Amniotic stem cell (primary cell): Measurements from ENCODE around the gene DOC2B.

Experiments used
- DNase-seq: peaks from one replicate; lab custom pipeline; 2025; lab: John Stamatoyannopoulos, UW

Gene DOC2B

DNA sequence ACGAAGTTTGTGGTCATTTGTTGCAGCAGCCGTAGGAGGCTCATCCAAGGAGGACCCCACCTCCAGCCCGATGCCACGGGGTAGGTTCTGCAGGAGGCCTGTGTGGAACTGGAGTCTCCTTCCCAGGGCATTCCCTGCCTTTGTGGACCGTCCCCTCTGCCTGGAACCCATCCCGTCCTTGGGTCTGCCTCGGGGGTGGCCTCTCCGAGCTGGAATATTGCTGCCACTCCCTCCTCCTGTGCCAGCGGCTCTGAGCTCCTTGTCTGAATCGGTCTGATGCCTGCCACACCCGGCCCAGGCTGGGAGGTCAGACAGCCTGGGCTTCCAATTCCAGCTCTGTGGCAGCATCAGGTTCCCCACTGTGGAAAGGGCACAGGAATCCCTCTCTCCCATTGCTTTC is 18.8 kb downstream of the DOC2B start:
- no peak for DNase-seq

DNA sequence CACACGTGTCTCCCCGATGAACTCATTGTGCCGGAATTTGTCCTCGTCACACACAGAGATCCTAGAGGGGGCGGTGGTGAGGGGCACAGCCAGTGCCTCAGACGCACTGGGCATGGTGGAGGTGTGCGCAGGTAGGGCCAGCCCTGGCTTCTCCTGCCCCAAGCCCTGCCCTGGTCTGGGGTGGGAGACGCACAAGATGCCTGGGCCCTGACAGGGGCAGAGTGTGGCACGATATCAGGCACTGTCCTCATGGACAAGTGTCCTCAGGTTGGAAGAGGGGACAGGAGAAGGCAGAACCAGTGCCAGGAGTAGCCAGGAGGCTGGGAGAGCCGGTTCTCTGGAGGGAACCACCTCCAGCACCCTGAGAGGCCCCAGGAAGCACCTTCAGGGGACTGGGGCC is 20.0 kb downstream of the DOC2B start:
- no peak for DNase-seq

DNA sequence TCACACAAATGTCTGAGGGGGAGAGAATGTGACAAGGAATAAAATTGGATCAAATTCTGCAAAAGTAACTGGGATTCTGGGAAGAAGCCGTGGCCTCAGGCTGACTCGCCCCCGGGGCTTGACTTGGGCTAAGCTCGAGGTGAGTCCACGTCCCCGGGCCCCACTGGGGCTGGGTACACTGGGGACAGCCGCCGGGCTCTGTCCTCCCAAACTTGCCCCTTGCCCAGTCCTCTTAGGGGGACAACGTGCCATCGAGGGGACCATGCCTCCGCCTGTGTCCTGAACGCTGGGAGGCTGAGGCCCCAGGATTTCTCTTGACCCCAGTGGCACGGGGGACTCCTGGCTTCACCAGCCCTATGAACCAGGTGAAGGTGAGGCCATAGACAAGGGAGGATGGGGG is 21.1 kb downstream of the DOC2B start:
- DNase-seq: no peak

DNA sequence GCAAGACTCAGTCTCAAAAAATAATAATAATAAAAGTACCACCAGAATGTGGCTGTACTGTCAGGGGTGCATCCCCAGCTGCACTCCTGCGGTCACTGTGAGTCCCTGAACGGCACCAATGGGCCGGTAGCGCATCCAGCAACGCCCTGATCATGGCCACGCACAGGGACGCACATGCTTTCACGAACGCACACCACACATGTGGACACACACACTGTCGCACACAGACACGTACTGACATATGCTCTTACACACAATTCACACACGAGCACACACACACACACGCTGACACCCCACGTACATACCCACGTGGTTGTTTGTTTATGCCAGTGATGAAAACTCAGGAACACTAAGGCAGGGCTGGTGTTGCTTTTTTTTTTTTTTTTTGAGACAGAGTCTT is 21.8 kb downstream of the DOC2B start:
- DNase-seq: no peak

DNA sequence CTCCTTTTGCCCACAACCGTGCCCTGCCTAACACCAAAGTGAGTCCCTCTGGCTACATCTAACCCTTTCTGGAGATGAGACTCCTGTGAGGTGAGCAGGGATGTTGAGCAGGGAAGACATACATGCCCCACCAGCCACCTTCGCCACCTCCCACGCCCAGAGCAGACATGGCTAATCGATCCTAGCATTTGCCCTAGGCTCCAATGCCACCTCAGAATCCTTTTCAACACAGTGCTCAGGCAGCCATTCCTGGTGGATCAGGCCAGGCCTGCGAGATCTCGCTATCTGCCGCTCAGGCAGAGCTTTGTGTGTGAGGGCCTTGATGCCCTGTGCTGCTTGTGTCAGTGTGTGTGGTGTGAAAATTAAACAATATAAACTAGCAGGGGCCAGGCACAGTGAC is 23.1 kb downstream of the DOC2B start:
- DNase-seq: no peak

DNA sequence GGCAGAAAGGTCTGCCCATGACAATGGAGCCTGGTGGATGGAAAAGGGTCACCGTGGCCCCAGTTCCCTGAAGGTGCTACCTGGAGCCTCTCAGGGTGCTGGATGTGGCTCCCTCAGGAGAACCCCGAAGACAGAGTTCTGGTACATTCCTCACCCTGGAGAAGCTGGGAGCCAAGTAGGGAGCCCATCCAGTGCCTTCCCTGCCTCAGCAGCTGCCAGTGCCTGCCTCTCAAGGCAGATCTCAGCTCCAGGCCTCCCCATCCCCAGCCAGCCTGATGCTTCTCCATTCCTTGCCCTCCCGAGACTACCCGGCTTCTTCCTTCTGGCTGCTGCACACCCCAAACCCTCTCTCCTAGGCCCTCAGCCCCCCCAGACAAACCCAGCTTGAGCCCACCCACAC is 23.5 kb downstream of the DOC2B start:
- DNase-seq: no peak

DNA sequence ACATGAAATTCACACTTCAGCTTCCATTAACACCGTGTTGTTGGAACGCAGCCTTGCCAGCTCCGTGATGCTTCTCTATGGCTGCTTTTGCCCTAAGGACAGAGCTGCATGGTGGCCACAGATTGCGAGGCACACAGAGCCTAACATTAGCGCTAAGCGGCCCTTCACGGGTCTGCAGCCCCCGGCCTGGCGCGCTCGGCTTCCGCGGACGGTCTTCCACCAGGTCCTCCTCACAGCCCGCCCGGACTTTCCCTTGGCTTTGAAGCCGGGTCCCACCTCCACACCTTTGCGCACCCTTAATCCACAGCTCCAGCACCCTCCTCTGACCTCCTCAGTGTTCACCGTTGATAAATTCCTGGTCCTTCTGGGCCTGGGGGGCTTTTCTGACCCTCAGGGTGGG is 24.5 kb downstream of the DOC2B start:
- no peak for DNase-seq

DNA sequence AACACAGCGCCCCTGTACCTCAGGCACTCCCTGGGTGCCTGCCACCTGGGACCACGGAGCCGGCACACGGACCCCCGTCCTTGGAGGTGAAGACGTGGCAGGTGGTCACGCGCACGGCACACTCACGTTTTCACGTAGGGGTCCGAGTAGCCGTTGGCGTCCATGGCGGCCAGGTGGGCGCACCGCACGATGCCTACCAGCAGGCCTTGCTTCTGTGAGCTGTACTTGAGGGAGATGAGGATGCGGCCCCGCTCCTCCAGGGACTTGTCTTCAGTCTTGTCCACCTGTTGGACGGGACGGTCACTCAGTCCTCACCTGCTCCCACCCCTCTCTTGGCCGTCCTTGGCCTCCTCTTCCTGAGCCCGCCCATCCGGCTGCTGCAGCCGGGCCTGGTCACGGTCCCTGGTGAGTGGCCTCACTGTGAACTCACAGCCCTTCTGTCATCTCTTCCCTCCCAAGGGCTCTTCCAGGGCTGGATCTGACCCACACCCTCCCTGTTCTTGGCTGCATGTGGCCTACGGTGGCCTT is 25.3 kb downstream of the DOC2B start:
- DNase-seq: no peak

DNA sequence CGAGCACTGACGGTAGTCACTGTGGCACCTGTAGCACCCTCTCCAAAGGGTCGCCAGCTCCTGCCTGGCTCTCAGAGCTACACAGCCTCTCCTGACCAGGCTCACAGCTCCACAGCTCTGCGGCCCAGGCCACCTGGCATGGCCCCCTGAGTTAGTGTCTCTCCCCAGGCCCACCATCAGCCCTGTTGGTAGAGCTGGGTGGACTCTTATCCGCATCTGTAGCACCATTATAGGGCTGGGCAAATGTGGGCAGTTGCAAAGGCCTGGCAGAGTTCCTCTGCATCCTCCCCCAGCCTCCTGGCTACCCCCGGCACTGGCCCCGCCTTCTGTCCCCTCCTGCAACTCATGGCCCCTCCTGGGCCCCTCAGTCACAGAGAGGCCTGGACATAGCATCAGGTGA is 25.9 kb downstream of the DOC2B start:
- no peak for DNase-seq

DNA sequence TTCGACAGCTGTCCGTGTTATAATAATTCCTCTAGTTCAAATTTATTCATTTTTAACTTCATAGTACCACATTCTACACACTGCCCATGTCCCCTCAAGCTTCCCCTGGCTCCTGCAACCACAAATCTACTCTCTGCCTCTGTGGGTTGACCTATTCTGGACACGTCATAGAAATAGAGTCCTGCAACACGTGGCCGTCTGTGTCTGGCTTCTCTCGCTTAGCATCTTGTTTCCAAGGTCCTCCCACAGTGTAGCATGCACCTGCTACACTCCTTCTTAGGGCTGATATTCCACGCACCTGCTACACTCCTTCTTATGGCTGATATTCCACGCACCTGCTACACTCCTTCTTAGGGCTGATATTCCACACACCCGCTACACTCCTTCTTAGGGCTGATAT is 27.6 kb downstream of the DOC2B start:
- DNase-seq: no peak

DNA sequence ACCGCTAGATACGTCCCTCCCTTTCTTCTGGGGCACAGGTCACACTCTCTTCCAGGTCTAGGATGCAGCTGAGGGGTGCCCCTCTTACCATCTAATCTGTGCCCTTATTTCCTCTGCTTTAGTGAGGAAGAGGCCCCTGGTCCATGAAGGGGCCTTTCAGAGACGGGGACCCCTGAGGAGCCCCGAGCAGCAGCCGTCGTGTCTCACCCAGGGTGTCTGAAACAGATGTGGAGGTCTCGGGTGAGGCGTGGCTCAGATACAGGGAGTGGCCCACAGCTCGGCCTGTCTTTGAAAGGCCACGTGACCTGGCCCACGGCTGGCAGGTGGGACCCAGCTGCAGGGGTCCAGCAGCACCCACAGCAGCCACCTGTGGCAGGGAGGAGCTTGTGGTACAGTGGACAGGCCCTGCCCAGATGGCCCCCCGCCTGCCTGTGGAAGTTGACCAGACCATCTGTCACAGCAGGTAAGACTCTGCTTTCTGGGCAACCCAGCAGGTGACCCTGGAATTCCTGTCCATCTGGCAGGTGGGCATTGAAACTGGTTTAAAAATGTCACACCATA is 28.5 kb downstream of the DOC2B start:
- DNase-seq: no peak

DNA sequence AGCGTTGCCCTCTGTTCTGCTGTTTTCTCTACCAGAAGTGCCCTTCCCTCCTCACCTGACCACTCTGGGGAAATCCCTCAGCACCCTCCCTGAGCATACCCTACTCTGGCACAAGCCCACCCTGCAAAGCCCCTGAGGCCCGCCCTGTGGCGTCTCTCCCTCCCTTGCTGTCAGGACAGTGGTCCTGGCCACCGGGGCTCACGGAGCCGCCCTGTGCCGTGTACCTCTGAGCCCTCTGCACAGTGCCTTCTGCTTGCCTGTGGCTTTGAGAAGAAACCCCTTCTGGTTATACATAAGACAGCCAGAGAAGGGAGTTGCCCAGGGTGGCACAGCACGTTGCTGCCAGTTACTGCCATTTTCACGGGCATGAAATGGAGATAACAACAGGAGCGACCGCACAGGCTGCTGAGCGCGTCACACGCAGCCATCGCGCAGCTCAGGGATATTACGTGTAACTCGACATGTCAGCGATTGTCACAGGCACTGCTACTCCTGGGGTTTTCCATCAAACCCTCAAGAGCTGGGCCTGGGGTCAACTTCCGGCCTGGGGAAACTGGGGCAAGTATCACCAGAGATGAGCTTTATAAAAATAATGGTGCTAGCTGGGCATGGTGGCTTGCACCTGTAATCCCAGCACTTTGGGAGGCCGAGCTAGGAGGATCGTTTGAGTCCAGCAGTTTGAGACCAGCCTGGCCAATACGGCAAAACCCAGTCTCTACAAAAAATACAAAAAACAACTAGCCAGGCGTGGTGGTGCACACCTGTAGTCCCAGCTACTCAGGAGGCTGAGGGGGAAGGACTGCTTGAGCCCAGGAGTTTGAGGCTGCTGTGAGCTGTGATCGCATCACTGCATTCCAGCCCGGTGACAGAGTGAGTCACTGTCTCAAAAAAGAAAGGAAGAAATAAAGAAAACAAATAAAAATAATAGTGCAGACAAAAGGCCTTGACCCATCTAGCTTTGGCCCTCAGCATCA is 29.3 kb downstream of the DOC2B start:
- no peak for DNase-seq

DNA sequence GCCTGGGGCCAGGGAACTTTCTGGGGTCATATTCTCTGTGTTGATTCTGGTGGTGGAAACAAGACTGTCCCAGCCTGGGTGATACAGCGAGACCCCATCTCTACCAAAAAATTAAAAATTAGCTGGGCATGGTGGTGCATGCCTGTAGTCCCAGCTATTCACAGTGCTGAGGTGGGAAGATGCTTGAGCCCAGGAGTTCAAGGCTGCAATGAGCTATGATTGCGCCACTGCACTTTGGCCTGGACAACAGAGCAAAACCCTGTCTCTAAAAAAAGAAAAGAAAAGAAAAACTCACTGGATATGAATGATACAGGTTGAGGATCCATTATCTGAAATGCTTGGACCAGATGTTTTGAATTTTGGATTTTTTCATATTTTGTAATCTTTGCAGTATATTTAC is 30.4 kb downstream of the DOC2B start:
- no peak for DNase-seq

DNA sequence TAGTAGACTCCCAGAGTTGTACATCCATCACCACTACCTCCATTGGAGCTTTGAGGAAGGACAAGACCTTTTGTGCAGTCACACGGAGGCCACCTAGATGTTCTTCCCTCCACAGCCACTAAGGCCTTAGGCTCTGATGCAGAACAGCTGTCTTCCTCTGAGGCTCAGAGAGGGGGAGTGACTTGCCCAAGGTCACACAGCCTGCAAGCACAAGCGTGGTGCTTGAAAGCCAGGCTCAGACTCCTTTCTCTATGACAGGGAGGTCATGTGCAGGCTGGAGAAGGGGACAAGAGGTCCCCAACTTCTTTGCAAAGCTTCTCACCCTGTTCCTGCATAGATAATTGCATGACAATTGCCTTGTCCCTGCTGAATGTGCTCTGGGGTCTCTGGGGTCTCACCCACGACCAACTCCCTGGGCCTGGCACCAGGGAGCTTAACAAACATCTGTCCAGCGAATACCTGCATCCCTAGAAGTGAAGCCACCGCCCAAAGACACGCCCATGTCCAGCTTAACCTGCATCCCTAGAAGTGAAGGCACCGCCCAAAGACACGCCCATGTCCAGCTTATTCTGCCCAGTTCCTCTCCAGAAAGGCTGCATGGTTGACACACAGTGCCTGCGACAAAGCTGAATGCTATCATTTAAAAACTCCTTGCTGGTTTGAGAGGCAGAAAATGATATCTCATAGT is 31.4 kb downstream of the DOC2B start:
- no peak for DNase-seq

DNA sequence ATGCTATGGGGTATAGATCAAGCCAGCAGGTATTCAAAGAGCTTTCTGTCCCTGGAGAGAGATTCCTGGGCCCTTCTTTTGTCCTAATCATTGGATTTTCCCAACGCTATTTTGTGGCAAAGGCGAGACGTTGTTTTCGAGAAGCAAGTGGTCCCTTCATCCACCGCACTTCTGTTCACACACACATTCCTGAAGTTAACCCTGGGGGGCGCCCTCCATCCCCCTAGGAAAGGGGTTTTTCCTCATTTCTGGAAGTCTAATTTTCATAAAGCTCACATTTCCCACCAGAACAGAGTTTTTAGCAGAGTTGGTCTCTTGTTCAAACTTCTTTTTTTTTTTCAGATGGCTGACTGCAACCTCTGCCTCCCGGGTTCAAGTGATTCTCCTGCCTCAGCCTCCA is 32.2 kb downstream of the DOC2B start:
- no peak for DNase-seq

DNA sequence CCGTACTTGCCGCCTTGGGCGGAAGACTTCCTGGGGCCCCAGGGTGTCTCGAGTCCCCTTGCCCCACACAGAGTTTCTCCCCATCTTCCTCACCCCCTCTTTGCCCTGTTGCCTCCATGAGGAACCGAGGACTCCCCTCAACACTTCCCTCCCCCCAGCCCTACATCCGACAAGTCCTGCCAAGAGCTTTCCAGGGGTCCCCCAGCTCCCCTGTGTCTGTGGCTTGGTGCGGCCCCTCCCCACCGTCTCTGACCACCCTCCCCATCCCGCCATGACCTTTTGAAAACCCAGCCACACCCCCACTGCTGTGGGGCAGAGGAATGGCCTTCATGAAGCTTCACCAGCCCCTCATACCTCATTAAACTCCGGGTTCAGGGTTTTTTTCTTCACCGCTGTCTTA is 32.7 kb downstream of the DOC2B start:
- DNase-seq: no peak

DNA sequence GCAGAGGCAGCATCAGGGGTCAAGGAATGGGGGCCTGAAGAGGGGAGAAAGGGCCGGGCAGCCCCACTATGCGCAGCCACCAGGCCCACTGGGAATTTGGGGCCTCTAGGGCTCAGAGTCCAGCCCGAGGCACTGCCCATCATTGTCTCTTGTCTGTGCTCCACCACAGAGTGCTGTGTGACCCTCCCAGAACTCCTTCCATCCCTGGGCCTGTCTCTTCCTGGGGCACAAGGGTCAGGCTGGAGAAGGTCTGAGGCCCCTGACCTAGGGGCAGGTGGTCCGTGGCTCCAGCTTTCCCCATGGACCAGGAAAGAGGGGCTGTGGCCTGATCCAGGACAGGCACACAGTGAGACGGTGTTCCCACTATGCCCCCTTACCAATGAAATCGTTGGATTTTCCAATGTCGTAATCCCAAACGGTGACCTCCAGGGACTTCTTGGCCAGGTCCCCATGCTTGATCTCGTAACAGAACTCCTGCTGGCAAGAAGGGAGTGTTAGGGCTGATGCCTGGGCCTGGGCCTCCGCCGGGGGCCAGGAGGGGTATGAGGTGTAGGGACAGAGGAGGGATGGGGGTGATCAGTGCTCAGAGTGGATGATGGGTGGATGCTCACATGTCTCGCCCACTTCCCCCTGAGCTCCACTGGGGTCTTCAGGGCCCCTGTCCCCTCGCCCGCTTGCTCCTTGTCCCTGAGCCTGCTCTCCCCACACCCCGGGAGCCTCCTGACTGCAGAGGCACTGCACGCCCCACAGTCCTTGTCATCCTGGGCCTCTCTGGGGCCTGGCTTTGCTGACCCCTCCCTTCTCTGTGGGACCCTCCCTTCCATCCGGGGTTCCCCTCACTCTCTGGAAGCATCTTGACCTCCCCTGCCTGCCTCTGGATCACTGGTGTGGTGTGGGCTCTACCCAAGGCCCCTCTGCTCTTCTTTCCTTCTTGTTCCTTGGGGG is 33.4 kb downstream of the DOC2B start:
- DNase-seq: no peak

DNA sequence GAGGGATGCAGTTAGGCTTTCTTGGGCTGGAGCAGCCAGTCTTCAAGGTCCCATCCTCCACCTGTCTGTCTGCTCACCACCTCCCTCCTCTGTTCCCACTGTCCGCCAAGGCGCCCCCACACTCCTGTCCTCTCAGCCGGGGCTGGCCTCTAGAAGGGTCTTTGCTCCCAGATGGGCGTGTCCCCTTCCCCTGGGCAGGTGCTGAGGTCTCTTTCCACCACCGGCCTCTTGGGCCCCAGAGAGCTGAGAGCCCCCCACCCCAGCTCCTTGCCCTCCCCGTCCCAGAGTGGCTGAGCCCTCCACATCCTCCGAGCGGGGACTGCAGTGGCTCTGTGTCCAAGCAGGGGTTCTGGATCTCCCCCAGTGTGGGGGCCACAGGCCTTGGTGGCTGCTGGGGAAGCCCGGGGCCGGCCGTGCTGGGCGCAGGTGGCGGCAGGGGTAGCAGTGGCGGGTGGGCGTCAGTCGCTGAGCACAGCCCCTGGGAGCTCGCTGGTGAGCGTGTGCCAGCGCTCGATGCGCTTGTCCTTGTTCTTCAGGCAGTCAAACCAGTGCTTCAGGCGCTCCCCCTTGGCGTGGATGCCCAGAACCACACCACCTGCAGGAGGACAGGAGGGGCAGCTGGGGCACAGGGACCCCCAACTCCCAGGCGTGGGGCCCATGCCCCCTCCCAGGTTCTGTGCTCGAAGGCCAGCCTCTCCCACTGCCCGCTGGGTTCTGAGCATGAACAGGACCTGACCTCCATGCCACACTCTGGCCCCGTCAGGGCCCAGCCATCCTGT is 34.3 kb downstream of the DOC2B start:
- DNase-seq: no peak

DNA sequence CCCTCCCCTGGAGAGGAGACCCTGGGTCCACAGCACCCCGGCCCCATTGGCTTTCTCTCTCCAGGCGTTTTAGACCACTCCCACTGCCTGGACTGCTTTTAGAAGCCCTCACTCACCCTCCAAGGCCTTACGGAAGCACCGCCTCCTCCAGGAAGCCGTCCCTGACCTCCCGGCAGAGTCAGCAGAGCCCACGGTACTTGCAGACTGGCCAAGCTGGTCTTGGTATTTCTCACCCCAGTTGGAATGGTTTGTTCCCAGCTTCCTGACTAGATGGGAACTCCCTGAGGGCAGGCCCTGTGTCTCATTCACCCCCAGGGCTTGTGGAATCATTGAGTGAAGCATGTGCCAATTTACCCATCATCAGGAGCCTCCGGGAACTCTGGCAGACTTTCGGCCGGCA is 34.9 kb downstream of the DOC2B start:
- DNase-seq: no peak

DNA sequence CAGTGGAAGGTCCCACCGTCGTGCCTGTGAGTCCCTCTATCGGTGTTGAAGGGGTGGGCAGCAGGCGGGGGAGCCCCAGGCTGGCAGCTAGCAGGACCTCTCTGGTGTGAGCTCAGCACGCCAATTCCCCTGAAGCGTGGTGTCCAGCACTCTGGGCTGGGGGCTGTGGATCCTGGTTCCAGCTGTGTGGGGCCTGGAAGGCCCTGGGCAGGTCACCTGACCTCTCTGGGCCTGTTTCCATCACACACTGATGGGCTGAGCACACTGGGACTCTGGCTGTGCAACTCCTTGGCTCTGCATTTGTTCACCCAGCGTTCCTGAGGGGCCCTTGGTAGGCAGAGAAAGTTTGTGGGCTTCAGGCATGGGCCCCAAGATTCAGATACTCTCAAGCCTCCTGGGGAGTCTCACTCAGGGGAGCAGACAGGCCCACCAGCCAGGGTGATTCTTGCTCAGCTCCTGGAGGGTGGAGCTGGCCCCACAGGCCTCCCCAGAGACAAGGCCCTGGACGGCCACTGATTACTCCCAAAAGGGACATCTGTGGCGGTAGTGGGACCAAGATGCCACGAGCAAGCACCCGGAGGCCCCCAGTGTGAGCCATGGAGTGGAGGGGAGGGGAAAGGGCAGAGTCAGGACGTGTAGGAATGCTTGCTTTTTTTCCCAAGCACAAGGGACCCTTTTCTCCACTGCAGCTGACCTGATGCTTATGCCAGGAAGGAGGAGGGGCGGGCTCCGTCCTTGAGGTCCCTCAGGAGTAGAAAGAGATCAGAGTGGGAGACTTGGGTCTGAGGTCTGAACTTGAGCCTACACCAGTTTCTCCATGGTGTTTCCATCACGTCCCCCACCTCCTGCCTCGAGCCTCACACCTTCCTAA is 35.5 kb downstream of the DOC2B start:
- DNase-seq: no peak
